Activated T-helper 1 cell treated with anti-CD3 and anti-CD28 coated beads, Interleukin-12 subunit alpha, Interleukin-12 subunit beta, Interleukin-2, Interleukin-4 antibody, amounts not matched to agents 30 ng/mL and 10 ng/mL and 1 ng/mL, durations not matched to agents 14 hours and 24 hours and 36 hours (primary cell): ENCODE results near the gene NKD1. TPM values are rescaled to one million over a fixed set of nuclear protein-coding genes. Genes with fewer than 3 reads are reported as not detected.

Experiments used
- DNase-seq: peaks from one replicate; pipeline ENCODE4 v3.0.0; 2021; ENCODE audit warnings: low spot score
- H3K27ac Mint-ChIP-seq: one replicate; pipeline ENCODE4 v1.8.0; 2021; ENCODE audit warnings: mild to moderate bottlenecking, mixed read lengths
- H3K27me3 Mint-ChIP-seq: one replicate; pipeline ENCODE4 v1.8.0; 2022; ENCODE audit warnings: mild to moderate bottlenecking, moderate library complexity, mixed read lengths; ENCODE audit not compliant: insufficient read depth
- H3K36me3 Mint-ChIP-seq: one replicate; pipeline ENCODE4 v1.8.0; 2021; ENCODE audit warnings: low read depth, mixed read lengths
- H3K4me1 Mint-ChIP-seq: one replicate; pipeline ENCODE4 v1.8.0; 2021; ENCODE audit warnings: low read depth, mixed read lengths
- H3K4me3 Mint-ChIP-seq: one replicate; pipeline ENCODE4 v1.8.0; 2021; ENCODE audit warnings: mild to moderate bottlenecking, moderate library complexity, mixed read lengths
- H3K9me3 Mint-ChIP-seq: one replicate; pipeline ENCODE4 v1.8.0; 2021; ENCODE audit warnings: mixed read lengths
- intact Hi-C: fragments of 100-400 bp; cut with micrococcal nuclease; formaldehyde crosslinking; loops from one replicate; pipeline ENCODE4 v1.15.1; 2024
- total RNA-seq: library from RNA; stranded (reverse); gene quantifications from 2 replicates; pipeline ENCODE4 v1.2.3, GENCODE V29; 2022

The NKD1 gene
- total RNA-seq, 1 donor from 2014 or later, result 1.1 TPM

DNA sequence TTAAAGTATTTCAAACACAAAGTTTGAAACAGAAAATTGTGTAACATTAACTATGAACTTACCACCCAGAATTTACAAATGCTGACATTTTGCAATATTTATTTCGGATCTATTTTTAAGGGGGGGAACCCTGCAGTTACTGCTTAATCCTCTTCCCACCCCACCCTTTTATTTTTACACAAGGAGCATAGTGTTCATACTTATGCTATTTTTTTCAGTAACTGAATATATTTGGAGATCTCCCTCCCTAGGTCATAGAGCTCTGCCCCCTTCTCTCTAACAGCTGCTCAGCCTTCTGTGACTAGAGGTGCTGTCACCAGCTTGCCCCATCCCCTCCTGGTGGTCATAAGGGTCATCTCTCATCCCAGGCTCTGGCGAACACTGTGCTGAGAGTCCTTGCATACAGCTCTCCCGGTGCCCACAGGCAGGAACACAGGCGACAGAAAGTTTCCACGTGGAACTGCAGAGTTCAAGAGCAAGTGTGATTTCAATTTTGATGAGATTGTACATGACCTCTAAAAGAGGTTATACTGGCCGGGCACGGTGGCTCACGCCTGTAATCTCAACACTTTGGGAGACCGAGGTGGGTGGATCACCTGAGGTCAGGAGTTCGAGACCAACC lies 88.7 kb downstream of the NKD1 start:
- Mint-ChIP-seq H3K27me3 (peaks cover 2% of the 10 kb centered on the region), H3K27ac (no peak overlapping the region), H3K9me3 (no peaks in the 10 kb centered on the region), H3K36me3 (no peaks in the 10 kb centered on the region), H3K4me3 (no peak overlapping the region), H3K4me1 (peaks cover 5% of the 10 kb centered on the region)
- DNase-seq, result no peak
- intact Hi-C loops, result no loop called here

DNA sequence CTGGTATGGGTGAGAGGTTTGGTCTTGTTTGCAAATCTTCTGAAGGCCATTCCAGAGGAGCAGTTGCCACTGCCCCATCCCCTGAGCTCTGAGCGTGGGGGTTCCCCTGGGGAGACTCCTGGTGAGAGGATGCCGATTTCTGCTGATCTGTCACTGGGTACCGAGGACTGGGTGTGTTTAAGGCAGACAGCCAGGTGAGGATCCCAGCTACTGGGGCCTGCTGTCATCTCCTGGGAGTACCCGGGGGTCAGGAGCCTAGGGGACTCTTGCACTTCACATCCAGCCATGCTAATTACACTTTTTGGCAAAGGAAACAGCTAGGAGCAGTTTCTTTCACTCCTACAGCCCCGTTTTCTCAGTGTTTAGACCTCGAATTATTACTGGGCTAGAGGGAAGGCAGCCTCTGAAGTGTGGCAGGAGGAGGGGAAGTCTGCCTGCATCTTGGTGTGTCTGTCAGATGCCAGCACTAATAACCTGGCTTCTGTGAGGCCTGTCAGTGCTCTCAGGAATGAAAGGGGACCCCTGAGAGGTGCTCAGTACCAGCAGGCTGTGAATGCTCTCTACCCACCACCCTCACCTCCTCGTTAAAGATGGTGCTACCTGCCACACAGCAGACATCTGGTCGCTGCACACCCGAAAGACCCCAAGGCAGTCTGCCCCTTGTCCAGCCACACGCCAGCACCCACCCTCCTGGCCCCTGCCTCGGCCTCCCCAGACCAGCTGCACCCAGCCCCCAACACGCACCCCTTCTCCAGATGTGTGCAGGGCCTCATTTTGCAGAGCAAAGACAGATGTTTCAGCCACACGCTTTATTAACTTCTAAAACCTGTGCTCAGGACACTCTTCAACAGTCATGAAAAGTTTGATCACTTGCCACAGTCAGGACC lies 89.8 kb downstream of the NKD1 start:
- Mint-ChIP-seq H3K36me3 (no peaks in the 10 kb centered on the region), H3K4me1 (peaks cover 5% of the 10 kb centered on the region), H3K27ac (no peak overlapping the region), H3K9me3 (no peaks in the 10 kb centered on the region), H3K4me3 (no peak overlapping the region), H3K27me3 (peaks cover 2% of the 10 kb centered on the region)
- intact Hi-C loops, result no loop called here
- DNase-seq, result no peak

DNA sequence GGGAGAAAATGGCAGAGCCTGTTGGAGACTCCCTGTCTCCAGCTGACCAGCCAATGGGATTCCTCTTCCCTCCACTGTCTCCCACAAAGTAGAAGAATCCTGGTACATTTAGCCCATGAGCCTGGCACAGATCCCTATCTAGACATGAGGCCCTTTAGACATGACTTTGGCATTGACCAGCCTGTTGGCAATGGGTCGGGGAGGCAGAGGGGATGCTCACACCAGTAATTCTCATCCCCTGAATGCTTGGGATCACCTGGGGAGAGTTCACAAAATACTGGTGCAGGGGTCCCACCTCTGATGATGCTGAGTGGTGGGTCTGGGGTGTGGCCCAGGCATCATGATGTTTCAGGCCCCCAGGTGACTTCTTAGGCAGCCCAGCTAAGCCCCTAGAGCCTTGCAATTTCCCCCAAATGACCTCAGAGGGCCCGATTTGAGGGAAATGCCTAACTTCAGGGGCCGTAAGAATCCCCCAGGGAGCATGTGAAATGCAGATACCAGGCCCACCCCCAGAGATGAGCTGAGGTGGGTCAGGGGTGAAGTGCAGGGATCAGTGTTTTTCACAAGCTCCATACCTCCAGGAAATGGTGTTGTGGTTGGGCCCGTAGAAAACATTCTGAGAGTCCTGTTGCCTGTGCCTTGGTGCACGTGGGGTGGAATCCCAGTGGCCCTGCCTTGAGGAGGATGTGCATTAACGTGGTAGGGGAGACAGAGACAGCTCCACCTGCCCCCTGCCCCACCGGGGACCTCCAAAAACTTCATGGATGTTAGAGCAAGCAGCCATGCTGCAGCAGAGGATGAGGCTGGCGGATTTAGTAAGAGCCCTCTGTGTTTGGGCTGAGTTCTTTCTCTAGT lies 90.8 kb downstream of the NKD1 start:
- no peak overlapping the region for H3K27ac Mint-ChIP-seq

DNA sequence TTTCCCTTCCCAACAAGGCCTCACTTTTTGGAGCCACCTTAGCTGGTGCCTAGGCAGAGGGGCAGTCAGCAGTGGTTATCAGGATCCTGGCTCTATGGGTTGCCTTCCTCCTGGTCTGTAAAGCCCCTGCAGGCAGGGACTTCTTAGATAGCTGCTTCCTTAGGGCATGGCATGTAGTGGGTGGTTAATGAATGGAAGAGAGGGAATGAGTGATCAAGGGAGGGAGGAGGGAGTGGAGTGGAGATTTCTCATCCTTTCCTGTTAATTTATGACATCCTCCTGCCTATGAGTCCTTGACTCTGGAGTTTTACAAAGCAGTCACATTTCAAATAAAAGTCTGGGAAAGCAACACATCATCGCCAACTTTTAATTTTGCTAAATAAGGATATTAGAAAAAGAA lies 92.2 kb downstream of the NKD1 start:
- no peak for DNase-seq
- intact Hi-C loops, result no loop called here
- Mint-ChIP-seq H3K27me3 (peaks cover 2% of the 10 kb centered on the region), H3K4me1 (peaks cover 5% of the 10 kb centered on the region), H3K4me3 (no peak overlapping the region), H3K36me3 (no peaks in the 10 kb centered on the region), H3K27ac (peak overlapping the region; percentile 15), H3K9me3 (no peaks in the 10 kb centered on the region)

More for the DNA sequence above, 90.8 kb downstream of the NKD1 start:
- Mint-ChIP-seq H3K4me3 (no peak overlapping the region), H3K27me3 (peaks cover 2% of the 10 kb centered on the region), H3K4me1 (peaks cover 5% of the 10 kb centered on the region), H3K9me3 (no peaks in the 10 kb centered on the region), H3K36me3 (no peaks in the 10 kb centered on the region)
- DNase-seq, result no peak
- intact Hi-C loops, result no loop called here

DNA sequence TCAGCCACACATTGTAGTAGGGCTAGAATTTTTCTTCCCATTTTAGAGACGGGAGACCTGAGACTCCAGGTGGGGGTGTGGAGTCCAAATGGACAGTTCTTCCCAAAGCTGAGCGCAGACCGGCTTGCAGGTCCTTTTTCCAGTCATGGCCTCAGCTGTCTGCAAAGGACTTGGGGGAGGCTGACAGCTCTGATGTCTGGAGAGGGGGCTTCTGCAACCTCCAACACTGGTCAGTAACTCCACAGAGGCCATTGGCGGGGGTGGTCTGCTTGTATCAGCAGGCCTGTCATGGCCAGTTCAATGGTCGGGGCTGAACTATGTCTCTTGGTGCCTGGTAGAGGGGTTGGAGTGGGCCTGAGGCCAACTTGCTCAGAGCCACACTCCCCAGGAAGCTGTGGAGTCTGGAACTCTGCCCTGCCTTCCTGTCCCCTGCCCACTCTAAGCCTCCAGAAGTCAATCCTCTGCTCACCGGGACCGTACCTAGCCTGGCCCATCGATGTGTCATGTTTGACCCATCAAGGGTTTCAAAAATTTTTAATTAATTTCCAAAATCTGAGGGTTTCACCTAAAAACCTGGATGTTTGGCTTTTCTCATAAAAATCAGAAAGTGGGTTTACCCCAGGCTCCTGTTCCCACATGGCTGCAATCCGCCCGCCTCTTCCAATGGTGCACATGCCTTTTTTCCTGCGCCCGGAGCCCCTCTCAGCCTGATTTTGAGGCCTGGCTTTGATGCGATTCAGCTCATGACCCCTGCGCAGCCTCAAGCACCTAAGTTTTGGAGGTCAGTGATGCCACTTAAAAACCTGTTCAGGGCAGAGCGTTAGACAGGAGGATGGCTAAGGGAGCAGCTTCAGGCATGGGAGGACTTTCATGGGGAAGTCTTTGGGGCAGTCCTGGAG lies 93.0 kb downstream of the NKD1 start:
- Mint-ChIP-seq H3K4me3 (no peak overlapping the region), H3K27ac (no peak overlapping the region), H3K36me3 (no peaks in the 10 kb centered on the region), H3K9me3 (no peaks in the 10 kb centered on the region), H3K27me3 (peaks cover 2% of the 10 kb centered on the region), H3K4me1 (peaks cover under 1% of the 10 kb centered on the region)
- intact Hi-C loops, result no loop called here
- no peak for DNase-seq

DNA sequence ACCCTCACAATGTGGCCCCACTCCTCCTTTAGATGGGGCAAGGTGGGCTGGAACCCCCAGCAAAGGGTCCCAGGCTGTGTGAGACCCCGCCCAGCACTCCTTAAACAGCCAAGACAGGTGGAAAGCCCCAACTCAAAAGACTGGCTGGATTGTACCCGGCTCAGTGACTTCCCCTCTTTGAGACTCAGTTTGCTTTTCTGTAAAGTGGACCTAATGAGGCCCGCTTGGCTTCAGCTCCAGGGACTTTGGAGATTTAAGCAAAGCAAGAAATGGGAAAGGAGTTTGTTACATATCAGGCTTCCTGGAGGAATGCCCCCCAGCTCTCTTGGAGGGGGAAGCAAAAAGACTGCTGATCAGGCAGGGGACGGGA lies 93.6 kb downstream of the NKD1 start:
- peaks cover 2% of the 10 kb centered on the region for H3K27me3 Mint-ChIP-seq
- no peaks in the 10 kb centered on the region for H3K4me1 Mint-ChIP-seq
- H3K36me3 Mint-ChIP-seq, result no peaks in the 10 kb centered on the region
- H3K27ac Mint-ChIP-seq, result no peak overlapping the region
- no peaks in the 10 kb centered on the region for H3K9me3 Mint-ChIP-seq
- H3K4me3 Mint-ChIP-seq, result no peak overlapping the region
- DNase-seq, result no peak
- intact Hi-C loops, result no loop called here

DNA sequence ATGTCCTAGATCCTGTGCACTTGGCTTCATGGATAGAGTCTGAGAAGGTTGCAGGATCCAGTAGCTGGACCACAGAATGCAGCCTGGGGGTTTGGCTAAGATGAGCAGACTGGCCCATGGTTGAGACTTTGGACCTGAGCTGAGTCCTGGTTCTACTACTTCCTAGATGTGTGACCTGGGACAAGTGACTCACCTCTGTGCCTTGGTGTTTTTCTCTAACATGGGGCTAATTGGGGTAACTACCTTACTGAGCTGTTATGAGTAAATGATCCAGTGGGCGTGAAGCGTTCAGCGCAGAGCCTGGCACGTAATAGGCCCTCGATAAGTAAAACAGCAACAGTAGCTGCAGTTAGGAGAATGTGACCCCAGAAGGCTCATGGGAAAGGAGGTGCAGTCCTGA lies 94.2 kb downstream of the NKD1 start:
- intact Hi-C loops, result no loop called here
- no peaks in the 10 kb centered on the region for H3K4me1 Mint-ChIP-seq
- no peak overlapping the region for H3K27ac Mint-ChIP-seq
- H3K36me3 Mint-ChIP-seq, result no peaks in the 10 kb centered on the region
- DNase-seq, result no peak
- H3K9me3 Mint-ChIP-seq, result no peaks in the 10 kb centered on the region
- no peak overlapping the region for H3K4me3 Mint-ChIP-seq
- H3K27me3 Mint-ChIP-seq, result peaks cover 2% of the 10 kb centered on the region

DNA sequence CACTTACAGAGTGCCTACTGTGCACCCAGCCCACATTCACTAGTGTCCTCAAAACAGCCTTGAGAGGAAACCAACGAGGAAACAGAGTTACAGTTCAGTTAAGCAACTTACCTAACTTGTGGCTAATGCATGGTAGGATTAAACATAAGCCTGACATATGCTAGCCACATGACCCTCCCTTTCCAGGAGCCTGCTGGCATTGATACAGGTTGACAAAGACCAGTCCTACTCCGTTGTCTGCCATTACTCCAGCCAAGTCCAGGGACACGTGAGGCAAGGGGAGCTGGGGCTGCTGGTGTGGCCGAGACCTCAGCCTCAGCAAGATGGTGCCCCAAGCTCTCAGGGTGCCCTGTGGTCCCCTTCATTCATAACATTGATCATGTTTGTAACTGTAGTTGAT lies 95.0 kb downstream of the NKD1 start:
- no peaks in the 10 kb centered on the region for H3K4me1 Mint-ChIP-seq
- H3K9me3 Mint-ChIP-seq, result no peaks in the 10 kb centered on the region
- DNase-seq, result no peak
- no peaks in the 10 kb centered on the region for H3K36me3 Mint-ChIP-seq
- H3K27ac Mint-ChIP-seq, result no peak overlapping the region
- H3K4me3 Mint-ChIP-seq, result no peak overlapping the region
- intact Hi-C loops, result no loop called here
- H3K27me3 Mint-ChIP-seq, result peaks cover 2% of the 10 kb centered on the region

DNA sequence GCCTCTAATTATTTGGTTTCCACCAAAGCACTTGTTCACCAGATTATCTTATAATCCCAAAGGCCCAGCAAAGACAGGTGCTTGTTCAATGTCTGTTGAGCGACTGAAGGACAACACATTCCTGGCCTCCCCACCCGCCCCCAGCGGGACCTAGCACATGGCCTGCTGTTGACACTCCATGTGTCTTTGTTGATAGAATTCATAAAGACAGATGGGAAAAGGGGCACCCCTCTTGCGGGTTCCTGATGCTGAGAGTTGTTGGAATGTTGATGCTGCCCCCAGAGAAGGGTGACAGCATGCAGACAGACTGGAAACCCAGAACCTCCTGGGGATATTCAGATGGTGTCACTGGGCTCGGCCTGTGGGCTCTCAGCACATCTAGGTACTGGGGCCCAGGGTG lies 96.0 kb downstream of the NKD1 start:
- DNase-seq, result no peak
- intact Hi-C loops, result no loop called here
- Mint-ChIP-seq H3K4me3 (no peak overlapping the region), H3K27ac (no peak overlapping the region), H3K27me3 (peaks cover 2% of the 10 kb centered on the region), H3K4me1 (no peaks in the 10 kb centered on the region), H3K9me3 (no peaks in the 10 kb centered on the region), H3K36me3 (no peaks in the 10 kb centered on the region)

DNA sequence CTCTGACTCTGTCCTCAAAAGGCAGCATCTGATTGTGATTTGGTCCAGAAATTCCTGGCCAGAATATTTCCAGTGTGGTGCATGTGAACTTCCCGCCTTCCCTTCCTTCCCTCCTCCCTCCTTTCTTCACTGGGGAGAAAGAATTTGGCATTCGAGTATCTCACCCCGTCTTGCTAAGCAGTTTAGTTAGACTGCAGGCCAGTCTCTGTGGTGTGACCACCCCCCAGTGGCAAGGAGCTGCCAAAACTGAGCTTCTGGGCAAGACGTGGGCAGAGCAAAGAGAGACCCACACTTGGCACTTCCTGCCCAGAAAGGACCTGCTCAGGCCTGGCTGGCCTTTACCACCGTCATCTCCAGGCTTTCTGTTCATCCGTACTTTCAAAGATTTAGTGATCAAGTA lies 96.5 kb downstream of the NKD1 start:
- H3K36me3 Mint-ChIP-seq, result no peaks in the 10 kb centered on the region
- peaks cover 2% of the 10 kb centered on the region for H3K27me3 Mint-ChIP-seq
- H3K4me3 Mint-ChIP-seq, result no peak overlapping the region
- intact Hi-C loops, result no loop called here
- no peak overlapping the region for H3K27ac Mint-ChIP-seq
- no peak for DNase-seq
- no peaks in the 10 kb centered on the region for H3K4me1 Mint-ChIP-seq
- H3K9me3 Mint-ChIP-seq, result no peaks in the 10 kb centered on the region

DNA sequence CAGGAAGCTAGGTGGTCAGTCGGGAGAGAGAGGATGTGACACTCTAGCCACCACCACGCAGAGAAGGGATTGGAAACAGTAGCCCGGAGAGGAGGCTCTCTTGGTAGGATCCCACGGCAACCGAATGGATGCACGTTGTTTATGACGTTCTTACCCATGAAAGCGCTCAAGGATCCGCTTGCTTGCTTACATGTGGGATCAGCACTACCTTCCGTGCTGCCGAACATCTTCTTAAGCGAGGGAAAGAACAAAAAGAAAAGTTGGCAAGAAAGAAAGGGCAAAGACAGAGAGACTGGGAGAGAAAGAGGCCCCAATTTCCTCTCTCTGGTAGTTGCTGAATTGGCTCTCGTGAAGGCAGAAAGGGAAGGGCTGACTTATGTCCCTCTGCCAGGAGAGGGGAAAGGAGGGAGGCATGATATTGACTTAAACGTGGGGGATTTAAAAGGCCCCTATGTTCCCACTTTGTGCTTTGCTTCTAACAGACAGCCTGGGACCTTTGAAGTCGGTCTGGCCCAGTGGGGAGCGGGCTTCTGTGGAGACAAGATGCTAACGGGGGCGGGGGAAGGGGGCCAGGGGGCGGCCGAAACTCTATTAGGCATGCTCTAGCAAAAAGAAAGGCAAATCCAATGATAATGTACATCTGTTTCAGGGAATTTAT lies 97.5 kb downstream of the NKD1 start:
- no peak for DNase-seq
- Mint-ChIP-seq H3K4me1 (no peaks in the 10 kb centered on the region), H3K9me3 (no peaks in the 10 kb centered on the region), H3K36me3 (no peaks in the 10 kb centered on the region), H3K27me3 (no peaks in the 10 kb centered on the region), H3K27ac (no peak overlapping the region), H3K4me3 (no peak overlapping the region)
- intact Hi-C loops, result no loop called here

DNA sequence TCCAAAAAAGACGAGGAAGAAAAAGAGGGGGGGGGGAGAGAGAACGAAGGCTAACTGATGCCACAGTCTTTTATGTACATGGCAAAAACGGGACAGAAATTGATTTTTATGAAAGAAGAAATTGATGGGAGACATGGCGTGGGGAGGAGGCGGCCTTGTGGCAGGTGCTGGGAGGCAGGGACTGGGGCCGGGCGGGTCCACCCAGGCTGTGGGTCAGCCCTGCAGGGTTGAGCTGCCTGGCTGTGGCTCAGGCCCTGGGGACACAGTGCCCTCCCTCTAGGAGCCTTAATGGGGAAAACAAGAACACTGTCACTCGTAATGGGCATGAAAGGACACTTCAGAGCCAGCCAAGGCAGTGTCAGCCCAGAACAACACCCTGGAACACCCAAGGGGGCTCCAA lies 98.1 kb downstream of the NKD1 start:
- no peaks in the 10 kb centered on the region for H3K9me3 Mint-ChIP-seq
- DNase-seq, result no peak
- intact Hi-C loops, result no loop called here
- no peaks in the 10 kb centered on the region for H3K36me3 Mint-ChIP-seq
- H3K4me1 Mint-ChIP-seq, result no peaks in the 10 kb centered on the region
- H3K4me3 Mint-ChIP-seq, result no peak overlapping the region
- H3K27me3 Mint-ChIP-seq, result no peaks in the 10 kb centered on the region
- no peak overlapping the region for H3K27ac Mint-ChIP-seq
